ENCODE data around the gene ITPK1. TPM values are rescaled to one million over a fixed set of nuclear protein-coding genes. Genes with fewer than 3 reads are reported as not detected.

Gene ITPK1
- total RNA-seq, 1 experiment from 2014 or later = 38.5 TPM

GRCh38 chr14:92943855-92944570 lies 171.7 kb downstream of the ITPK1 start:
- BruUV-seq (replicated peaks) = no TSS peak
- no peak overlapping the region for H3K4me3 ChIP-seq (ENCODE audit: low read depth, low read length, poor library complexity, severe bottlenecking)
- DNase-seq (ENCODE audit: low spot score) = no peak
- TF ChIP-seq EZH2 (IDR thresholded peaks at IDR 0.05; ENCODE audit: borderline replicate concordance, low read depth, low read length, poor library complexity, severe bottlenecking) = no peak
- TF ChIP-seq, protein P1, sequence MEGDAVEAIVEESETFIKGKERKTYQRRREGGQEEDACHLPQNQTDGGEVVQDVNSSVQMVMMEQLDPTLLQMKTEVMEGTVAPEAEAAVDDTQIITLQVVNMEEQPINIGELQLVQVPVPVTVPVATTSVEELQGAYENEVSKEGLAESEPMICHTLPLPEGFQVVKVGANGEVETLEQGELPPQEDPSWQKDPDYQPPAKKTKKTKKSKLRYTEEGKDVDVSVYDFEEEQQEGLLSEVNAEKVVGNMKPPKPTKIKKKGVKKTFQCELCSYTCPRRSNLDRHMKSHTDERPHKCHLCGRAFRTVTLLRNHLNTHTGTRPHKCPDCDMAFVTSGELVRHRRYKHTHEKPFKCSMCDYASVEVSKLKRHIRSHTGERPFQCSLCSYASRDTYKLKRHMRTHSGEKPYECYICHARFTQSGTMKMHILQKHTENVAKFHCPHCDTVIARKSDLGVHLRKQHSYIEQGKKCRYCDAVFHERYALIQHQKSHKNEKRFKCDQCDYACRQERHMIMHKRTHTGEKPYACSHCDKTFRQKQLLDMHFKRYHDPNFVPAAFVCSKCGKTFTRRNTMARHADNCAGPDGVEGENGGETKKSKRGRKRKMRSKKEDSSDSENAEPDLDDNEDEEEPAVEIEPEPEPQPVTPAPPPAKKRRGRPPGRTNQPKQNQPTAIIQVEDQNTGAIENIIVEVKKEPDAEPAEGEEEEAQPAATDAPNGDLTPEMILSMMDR (conservative IDR thresholded peaks at IDR 0.05; ENCODE audit: low read depth, low read length) = no peak
- intact Hi-C loops (cut with micrococcal nuclease; ENCODE audit: unreplicated experiment) = no loop called here
- ChIA-PET CTCF (interaction anchor here (0.6 kb wide), 1 partner anchor 603 kb away, joined by 3 read pairs; no protein-coding TSS in a partner anchor), POLR2A (ENCODE audit: low non-redundant PET) (no interaction called here)
- H3K27ac ChIP-seq (ENCODE audit: low read depth, low read length, poor library complexity, severe bottlenecking) = no peak overlapping the region
- no peaks in the 10 kb centered on the region for H3K27me3 ChIP-seq (replicated peaks; ENCODE audit: insufficient read depth, low read depth, low read length, poor library complexity)
- H3K4me1 ChIP-seq (ENCODE audit: insufficient read depth, low read length, poor library complexity, severe bottlenecking) = no peaks in the 10 kb centered on the region
- no peaks in the 10 kb centered on the region for H3K9me3 ChIP-seq (ENCODE audit: low read depth, low read length, poor library complexity, severe bottlenecking)
- no peaks in the 10 kb centered on the region for H3K36me3 ChIP-seq (ENCODE audit: insufficient read depth, low read length, poor library complexity, severe bottlenecking)

DNA sequence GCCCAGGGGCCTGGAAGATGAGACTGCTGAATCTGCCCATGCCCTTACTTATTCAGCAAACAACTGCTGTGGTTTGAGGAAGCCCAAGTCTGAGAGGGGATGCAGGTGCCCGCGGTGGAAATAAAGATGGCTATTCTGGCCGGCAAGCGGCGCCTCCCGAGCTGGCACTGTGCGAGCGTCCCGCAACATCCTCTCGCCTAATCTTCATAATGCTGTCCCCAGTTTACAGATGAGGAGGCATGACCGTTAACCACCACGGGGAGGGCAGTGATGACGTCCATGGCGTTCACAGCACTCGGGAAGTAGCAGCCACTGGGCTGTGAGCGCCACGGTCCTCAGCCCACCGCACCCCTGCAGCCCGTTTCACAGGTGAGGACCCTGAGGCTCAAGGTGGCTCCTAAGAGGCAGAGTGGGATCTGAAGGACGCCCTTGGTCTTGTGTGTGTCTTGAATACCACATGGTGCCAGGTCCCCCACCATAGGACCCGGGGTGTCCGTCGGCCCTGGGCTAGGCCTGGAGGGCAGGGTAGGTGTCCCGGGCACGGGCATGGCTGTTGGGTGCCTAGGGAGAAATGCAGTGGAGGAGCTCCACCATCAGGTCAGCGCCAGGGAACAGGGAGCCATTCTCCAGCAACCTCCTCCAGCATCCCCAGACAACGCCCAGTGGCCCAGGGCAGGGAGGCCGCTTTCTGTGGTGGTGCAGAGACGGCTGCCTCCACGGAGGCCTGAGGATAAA lies 172.6 kb downstream of the ITPK1 start:
- no peak overlapping the region for H3K27ac ChIP-seq (ENCODE audit: low read depth, low read length, poor library complexity, severe bottlenecking)
- H3K9me3 ChIP-seq (ENCODE audit: low read depth, low read length, poor library complexity, severe bottlenecking) = no peaks in the 10 kb centered on the region
- intact Hi-C loops (cut with micrococcal nuclease; ENCODE audit: unreplicated experiment) = no loop called here
- BruUV-seq (replicated peaks) = no TSS peak
- H3K27me3 ChIP-seq (replicated peaks; ENCODE audit: insufficient read depth, low read depth, low read length, poor library complexity) = no peaks in the 10 kb centered on the region
- ChIA-PET POLR2A (ENCODE audit: low non-redundant PET) (interaction anchor here (0.6 kb wide), 1 partner anchor 447 kb away, joined by 4 read pairs; no protein-coding TSS in a partner anchor), CTCF (interaction anchor here (0.6 kb wide), 1 partner anchor 603 kb away, joined by 3 read pairs; no protein-coding TSS in a partner anchor)
- H3K4me1 ChIP-seq (ENCODE audit: insufficient read depth, low read length, poor library complexity, severe bottlenecking) = no peaks in the 10 kb centered on the region
- DNase-seq (ENCODE audit: low spot score) = no peak
- H3K36me3 ChIP-seq (ENCODE audit: insufficient read depth, low read length, poor library complexity, severe bottlenecking) = no peaks in the 10 kb centered on the region
- H3K4me3 ChIP-seq (ENCODE audit: low read depth, low read length, poor library complexity, severe bottlenecking) = no peak overlapping the region
- TF ChIP-seq EZH2 (IDR thresholded peaks at IDR 0.05; ENCODE audit: borderline replicate concordance, low read depth, low read length, poor library complexity, severe bottlenecking) = no peak
- TF ChIP-seq, protein P1 (conservative IDR thresholded peaks at IDR 0.05; ENCODE audit: low read depth, low read length) = no peak

- no peak for DNase-seq (ENCODE audit: low spot score)
- BruUV-seq (replicated peaks) = no TSS peak
- POLR2A ChIA-PET (ENCODE audit: low non-redundant PET) = no interaction called here
Measured at GRCh38 chr14:92942576-92942975, 173.1 kb downstream of the ITPK1 start.

More at GRCh38 chr14:92942576-92942975, 173.1 kb downstream of the ITPK1 start:
- TF ChIP-seq EZH2 (IDR thresholded peaks at IDR 0.05; ENCODE audit: borderline replicate concordance, low read depth, low read length, poor library complexity, severe bottlenecking) = no peak
- TF ChIP-seq, protein P1 (conservative IDR thresholded peaks at IDR 0.05; ENCODE audit: low read depth, low read length) = no peak
- Histone ChIP-seq H3K27ac (ENCODE audit: low read depth, low read length, poor library complexity, severe bottlenecking) (no peak overlapping the region), H3K36me3 (ENCODE audit: insufficient read depth, low read length, poor library complexity, severe bottlenecking) (no peaks in the 10 kb centered on the region), H3K4me3 (ENCODE audit: low read depth, low read length, poor library complexity, severe bottlenecking) (no peak overlapping the region), H3K9me3 (ENCODE audit: low read depth, low read length, poor library complexity, severe bottlenecking) (no peaks in the 10 kb centered on the region), H3K27me3 (replicated peaks; ENCODE audit: insufficient read depth, low read depth, low read length, poor library complexity) (no peaks in the 10 kb centered on the region), H3K4me1 (ENCODE audit: insufficient read depth, low read length, poor library complexity, severe bottlenecking) (no peaks in the 10 kb centered on the region)
- CTCF ChIA-PET = no interaction called here
- intact Hi-C loops (cut with micrococcal nuclease; ENCODE audit: unreplicated experiment) = no loop called here

Data from A673 (cell line).